ENCODE measurements around the gene RBPJL.
"Not testable (repeated sequence)": the region's sequence is repeated elsewhere in the genome, so short reads cannot be mapped to it uniquely, and the experiment has no call there.

The RBPJL gene

DNA sequence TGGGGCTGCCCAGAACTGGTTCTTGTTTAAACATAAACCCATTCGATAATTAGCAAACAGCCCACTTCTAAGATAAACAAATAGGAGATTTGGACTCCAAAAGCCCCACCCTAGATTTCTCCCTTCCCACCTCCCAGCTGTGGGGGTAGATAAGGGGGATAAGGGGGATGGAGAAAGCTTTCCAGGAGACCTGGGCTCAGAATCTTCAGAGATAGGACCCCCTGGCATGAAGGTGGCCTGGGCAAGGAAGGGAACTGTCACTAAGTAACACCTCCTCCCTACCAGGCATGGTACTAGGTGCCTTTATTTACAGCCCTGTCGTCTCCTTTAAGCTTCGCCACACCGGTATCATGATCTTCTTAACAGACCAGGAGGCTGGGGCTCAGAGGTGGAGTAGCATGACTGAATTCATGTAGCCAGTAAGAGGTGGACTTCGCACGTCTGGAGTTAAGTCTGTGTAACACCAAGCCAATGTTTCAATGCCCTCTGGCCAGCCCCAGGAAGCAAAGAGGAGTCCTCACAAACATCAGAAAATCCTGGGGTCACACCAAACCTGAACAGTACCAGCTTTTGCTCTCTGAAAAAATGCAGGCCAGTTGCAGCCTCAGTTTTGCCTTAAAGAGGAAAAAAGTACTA lies 37.0 kb downstream of the RBPJL start:
- DNase-seq: no peak

DNA sequence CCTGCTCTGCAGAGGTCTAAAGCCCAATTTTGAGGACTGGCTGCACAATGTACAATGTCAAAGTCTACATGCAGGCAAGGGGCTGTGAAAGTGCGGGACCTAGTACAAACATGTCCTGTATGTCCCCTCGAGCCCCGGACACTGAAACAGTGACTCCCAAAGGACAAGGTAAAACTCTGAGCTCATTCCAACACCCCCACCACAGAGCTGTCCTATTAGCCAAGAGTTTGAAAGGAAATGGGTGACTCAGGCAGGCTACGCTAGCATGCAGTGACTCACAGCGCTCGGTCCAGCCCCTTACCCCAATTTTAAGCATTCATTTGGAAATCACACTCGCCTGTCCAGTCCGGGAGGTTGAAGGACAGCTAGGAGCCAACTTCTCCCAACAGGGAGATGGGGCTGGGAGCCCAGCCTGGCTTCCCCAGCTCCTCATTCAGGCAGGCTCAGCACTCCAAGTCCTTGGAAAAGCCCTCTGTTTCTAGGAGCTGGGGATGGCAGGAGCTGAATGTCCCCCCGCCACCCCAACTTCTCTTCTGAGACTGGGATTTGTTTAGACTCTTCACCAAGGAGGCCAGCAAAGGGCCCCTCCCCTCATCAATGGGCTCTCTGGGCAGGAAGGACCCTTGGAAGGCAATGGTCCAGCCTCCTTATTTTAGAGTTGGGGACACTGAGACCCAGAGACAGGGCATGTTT lies 37.7 kb downstream of the RBPJL start:
- no peak for DNase-seq

DNA sequence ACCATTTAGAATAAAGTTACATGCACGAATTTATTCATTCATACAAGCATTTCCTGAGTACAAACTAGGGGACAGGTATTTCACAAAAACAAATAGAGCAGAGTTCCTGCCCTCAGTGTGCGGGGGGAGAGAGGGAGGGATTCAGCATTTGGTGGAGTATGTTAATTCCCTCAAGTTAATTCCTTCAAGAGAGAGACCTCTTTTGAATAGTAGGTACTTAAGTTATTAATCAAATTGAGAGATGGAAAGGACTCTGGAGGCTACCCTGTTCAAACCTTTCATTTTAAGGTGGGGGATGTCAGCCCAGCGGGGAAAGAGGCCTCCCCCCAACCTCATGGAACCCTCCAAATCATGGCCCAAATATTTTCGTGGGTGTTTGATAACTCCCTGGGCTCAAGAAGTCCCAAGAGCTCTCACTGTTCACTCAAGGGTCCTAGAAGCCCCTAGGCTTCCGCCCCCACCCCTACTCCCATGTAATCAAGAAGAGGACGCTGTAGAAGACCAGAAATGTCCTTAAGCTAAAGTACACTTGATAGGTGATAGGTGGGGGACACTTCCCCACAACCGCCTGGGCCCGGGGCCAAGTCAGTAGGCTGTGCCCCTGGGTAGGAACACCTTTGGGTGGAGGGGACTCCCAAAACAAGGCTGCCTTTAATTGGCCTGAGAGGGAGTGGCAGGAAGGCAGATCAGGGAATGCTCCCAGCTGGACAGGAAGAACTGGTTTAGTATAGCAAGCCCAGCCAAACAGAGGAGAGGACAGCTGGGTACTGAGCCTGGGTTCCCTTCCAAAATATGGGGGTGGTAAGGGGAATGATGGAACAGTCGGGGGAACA lies 38.7 kb downstream of the RBPJL start:
- no peak for DNase-seq

DNA sequence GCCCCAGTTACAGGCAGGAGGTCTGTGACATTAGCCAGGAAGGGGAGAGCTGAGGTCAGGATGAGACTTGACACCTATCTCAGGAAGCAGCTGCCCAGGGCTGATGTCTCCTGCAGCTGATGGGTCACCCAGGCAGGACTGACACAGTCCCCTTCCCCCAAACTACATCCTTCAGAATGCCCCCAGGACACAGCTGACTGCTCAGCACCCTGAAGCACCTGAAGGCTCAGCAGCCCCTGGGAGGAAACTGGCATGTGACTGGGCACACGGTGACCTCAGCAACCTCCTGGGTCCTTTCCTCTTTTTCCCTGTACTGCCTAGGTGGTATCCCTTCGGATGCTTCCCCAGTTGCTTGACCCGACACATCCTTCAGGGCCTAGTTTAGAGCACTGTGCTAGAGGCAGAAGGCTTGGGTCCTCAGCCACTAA lies 39.7 kb downstream of the RBPJL start:
- no peak for DNase-seq

DNA sequence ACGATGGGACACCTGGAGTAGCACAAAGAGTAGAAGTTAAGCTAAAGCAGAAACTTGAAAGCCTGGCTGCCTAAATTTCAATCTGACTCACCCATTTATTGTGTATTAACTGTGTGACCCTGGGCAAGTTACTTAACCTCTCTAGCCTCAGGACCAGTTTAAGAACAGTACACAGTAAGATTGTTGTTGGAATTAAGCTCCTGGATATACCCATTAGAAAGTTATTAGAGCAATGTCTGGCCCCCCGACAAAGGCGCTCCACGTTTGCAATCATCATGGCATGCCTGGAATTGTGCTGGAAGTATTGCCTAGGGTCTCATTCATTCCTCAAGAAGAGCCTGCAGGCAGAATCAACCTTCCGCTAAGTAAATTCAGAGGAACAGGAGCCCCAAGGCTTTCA lies 40.2 kb downstream of the RBPJL start:
- DNase-seq: no peak

DNA sequence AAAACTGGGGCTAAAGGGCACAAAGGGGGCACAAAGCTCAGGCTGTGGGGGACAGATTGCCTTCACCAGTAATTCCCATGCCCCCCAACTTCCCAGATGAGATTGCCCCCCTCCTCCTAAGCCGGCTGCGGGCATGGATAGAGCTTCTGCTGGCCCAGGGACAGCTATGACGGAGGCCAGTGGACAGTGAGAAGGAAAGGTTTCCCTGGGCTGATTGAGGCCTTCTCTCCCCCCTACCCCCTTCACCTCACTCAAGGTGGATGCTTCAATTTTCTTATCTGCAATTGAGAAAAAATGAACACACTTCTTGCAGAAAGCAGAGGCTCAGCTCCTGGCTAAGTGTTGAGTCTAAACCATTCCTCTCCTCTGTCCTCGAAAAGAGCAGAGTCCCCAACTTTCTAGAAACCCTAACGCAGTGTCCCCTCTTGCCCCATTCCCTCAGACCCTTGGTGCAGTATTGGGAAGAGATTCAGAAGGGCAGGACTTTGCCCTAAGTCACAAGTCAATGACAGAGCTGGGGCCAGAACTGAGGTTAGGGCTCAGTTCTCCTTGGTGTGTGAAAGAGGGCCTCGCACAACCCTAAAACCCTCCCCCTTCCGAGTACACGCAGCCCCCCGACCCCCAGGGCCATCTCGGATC lies 40.8 kb downstream of the RBPJL start:
- DNase-seq: no peak

DNA sequence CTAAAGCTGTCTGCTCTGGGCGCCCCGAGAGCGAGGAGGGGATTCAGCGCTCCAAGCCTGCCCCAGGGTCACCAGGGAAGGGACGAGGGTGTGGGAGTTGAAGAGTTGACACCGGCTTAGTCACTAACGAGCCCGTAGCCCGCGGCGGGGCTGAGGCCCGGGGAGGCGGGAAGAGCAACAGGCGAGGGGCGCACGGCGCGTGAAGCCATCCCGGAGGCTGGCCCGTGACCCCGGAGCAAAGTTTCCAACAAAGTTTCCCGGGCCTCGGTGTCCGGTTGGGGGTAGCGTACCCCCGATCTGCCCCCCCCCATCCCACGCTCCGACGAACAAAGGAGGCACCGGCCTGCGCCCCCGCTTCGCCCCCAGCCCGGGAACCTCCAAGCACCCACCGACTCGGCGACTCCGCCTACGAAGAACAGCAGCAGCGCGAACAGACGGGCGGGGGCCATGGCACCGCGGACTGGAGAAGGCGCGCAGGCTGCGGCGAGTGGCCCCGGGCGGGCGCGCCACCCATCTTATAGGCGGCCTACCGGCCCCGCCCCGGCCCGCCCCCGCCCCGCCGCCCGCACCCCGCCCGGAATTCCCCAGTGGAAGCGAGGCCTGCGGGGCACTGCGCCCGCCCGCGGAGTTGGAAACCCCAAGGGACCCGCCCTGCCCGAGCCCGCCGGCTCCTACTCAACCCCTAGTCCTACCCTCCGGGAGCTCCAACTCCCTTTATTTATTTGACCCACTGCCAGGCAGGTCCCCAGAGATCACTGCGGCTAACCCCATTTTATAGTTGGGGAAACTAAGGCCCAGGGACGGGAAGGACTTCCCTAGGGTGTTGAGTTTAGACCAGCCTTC lies 41.5 kb downstream of the RBPJL start, which contains the start of gene SDC4:
TSS of gene SDC4 (minus strand) at position 489 of the 843 bp plus-strand sequence. CDS start at position 449, 40 bp downstream.
- peak; percentile 44 for DNase-seq

DNA sequence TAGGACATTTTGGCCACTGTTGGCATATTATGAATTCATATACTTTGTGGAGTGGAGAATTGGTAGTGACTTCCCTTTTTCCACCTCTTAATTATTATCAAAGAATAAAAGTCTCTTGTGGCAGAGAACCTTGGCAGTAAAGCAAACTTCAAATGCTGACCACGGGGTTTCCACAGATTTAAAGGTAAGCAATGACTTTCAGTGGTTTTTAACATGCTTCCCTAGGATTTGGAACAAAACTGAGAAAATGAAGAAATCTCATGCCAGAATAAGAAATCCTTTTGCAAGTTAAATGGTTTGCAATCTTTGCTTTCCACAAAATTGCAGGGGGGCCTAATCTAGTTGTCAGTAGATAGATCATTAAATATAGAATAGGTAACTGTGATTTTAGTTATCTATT lies 43.6 kb downstream of the RBPJL start:
- no peak for DNase-seq

DNA sequence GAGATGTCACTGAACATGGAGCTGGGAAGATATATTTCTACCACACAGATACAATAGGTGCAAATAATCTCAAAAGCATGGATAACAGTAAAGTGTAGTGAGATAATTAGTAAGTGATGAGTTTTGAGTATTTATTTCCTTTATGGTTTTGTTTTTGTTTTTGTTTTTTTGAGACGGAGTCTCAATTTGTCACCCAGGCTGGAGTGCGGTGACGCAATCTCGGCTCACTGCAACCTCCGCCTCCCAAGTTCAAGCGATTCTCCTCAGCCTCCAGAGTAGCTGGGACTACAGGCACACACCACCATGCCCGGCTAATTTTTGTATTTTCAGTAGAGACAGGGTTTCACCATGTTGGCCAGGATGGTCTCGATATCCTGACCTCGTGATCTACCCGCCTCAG lies 44.2 kb downstream of the RBPJL start:
- not testable (repeated sequence) for DNase-seq

DNA sequence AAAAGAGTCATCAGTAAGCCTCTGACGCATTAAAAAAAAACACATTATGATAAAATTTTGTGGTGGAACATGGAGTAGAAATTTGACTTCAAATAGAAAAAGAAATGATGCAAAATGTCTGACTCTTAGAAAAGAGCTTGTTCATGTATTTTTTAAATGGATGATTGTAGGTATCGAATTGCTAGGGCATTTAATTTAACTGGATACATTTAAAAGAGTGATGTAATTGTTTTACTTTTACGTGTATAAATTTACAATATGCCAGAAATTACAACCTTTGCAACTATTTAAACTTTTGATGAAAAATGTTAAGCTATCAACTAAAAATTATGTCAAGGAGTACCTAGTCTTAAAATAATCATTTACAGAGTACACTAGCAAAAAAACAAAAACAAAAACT lies 46.1 kb downstream of the RBPJL start:
- DNase-seq: no peak

DNA sequence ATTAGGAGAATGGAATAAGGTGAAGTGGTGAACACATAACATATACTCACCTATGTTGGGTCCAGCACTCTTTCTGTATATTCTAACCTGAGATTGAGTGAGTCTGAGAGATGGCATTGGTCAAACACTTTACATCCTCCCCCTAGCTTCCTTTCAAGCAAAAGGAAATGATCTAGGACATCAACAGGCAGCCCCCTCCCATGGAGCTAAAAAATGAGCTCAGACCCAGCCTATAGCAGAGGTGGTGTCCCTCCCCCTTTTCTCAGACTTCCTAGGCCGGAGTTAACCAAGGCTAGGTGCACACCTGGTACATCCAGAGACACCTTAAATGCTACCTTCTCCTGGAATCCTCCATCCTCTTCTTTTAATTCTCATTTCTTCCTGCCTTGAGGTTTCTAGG lies 47.1 kb downstream of the RBPJL start:
- no peak for DNase-seq

DNA sequence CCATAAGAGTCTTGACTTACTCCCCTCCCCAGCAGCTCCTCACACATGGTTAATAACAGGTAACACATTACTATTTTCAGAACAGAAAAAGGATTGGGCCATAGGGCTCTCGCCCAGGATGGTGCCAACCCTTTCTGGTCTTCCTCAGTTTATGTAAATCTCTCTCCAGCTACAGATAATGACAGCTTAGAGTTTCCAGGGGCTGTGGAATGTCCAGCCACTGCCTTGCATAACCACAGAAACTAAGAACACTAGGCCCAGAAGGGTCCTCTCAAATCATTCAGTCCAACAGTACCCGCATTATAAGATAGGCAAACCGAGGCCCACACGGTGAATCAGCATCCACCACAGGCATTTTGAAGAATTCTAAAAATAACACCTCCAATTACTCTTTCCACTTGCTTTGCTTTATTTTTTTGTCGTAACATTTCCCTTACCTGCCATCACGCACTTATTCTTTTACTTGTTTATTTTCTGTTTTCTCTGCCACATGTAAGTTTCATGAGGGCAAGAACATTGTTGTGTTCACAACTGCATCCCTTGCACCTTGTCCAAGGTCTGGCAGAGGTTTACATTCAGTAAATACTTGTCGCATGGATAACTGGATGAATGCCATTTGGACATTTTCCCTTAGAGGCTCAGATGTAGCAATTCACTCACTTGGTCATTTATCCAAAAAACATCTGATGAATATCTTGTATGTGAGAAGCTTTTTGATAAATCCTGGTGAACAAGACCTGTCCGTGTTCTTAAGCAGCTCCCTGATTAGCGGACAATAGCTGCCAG lies 48.0 kb downstream of the RBPJL start:
- no peak for DNase-seq

DNA sequence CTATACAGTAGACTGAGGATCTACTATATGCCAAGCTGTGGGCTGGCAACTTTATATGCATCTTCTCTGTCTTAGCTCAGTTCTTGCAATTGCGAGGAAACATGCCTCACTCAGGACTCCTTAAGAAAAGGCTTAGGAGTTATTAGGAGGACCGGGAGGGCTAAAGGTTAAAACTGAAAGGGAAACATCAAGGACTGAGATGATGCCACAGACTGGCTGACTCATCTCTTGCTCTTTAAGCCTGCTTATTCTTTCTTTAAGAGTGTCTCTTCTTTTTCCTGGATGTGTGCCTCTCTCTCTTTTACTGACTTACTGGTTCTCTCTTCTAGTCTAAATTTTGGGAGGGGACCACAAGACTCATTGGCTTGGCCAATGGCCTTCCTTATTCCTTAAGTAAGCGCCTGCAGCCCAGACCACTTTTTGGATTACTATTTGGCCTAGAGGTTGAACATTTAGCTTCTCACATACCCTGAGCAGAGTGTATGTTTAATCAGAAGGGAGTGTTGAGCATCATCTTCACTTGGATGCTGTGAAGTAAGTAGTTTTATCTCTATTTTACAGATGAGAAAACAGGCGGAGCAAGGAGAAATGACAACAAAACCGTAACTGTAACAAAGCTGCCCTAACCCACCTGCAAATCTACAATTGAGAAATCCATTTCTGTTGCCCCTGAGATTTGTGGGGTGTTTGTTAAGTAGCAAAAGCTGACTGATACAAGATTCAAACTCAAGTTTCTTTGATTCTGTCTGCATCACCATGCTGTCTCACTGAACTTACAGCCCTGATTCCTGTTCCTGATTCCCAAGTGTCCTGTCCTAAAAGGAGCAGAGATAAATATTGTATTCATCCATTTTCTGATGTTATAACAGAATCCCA lies 48.8 kb downstream of the RBPJL start:
- DNase-seq: no peak

DNA sequence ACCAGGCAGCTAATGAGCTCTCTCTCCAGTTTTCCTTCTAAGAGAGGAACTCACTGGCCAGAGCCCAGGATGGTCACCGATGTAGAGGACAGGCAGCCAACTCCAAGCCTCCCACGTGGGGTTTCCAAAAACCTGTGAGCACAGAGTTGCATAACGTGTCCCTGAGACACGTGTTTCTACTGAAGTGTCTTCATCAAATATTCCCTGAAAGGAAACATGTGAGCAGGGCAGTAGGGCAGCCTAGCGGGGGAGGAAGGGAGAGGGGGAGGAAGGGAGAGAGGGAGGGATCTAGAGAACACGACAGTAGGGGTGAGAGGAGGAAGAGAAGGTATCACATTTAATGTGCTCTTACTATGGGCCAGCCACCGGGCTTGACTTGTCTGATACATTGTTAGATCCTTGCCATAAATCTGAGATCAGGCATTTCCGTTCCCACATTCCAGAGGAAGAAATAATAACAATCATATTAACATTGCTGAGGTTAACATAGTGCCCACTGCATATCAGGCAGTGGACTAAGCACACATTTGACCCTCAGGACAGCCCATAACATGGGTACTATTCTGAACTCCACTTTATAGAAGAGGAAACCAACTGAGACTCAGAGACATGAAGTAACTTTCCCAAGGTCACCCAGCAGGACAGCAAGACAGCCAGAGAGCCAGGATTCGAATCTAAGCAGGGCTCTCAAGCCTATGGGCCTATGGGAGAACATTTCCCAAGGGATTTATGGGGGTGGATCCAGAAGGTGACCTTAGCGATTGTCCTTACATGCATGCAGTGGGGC lies 51.8 kb downstream of the RBPJL start:
- DNase-seq: no peak

DNA sequence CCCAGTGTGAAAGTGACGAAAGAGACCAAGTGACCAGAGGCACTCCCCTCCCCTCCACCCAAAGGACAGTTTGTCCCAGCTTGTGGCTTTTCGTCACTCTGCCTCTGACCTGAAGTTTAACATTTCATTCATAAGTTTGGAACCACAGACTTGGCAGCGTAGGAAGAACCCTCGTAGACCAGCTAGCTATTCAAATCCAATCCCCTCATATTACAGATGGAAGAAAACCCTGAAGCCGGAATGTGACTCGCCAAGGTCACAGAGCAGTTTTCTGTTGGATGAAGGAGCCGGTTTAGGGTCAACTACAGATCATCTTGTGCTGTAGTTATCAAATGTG lies 52.4 kb downstream of the RBPJL start:
- no peak for DNase-seq

DNA sequence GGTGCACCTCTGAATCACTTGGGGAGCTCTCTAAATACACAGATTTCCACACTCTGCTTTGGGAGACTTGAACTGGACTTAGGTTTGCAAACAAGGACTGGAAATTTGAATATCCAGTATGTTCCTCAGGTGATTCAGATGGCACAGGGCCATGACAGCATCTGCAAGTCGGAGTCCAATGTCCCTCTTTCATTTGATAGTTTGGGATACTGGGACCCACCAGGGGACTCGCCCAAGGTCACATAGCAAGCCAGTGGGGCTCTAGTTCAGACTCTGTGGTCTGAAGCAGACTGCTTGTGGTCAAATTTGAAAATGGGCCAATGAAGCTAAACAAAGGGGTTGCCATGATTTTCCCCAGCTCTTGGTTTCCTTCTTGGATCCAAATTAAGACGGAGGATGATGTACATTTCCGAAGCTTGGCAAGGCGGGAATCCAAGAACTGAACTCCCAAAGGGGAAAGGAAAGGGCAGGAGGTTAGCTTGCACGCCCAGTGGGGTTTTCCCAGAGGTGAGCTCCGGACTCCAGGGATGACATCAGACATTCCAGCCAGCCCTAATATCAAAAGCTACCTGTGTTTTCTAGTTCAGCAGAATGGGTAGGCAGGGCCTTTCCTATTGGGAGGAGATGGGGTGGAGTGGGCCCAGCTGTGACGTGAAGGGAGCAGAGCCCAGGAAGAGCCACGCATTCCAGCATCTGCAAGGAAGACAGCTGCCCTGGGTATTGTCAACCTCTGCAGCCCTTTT lies 52.9 kb downstream of the RBPJL start:
- no peak for DNase-seq

DNA sequence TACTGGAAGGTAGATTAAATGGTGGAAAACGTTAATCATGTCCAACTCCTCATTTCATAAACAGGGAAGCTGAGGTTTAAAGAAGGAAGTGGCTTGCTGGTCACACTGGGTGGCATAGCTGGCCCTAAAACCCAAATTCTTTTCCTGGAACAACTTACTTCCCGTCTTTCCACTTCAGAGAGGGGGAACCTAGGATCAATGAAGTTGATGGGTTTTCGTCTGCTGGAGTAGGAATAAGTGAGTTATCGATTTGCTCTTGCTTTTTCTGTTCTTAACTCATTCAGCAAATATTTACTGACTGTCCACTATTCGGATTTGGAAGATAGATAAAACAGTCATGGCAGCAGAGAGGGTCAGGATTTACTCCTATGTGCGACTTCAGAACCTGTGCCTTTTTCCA lies 55.2 kb downstream of the RBPJL start:
- DNase-seq: no peak

DNA sequence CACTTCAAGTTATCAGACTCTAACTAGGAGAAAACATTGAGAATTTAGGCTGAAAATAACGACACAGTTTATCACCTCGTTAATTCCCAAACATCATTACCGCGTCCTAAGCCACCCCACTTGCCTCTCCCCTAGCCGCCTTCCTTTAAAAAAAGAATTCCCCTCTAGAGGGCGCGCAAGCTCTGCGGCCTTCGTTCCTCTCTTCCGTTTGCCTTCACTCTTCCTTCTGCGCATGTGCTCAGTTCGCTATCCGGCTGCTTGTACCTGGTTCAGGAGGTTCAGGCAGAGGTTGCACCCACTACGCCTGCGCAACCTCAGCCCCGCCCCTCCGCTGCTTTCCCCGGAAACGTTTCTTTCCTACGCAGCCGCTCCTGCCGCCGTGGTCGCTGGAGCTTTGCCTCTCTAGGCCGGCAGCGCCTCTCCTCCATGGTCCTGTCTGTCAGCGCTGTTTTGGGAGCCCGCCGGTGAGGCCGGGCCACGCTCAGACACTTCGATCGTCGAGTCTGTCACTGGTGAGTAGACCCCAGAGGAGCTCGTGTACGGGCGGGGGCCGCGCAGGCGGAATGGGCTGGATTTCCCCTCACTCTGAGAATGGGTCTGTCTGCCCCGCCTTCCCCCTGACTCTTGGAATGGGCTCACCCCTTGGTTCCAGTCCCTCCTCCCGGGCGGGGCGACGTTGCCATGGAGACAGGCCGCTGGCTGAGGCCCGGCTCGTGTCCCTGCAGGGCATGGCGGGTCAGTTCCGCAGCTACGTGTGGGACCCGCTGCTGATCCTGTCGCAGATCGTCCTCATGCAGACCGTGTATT lies 56.4 kb downstream of the RBPJL start, which contains the start of gene SYS1:
TSS of gene SYS1 (plus strand) at position 353 of the 807 bp plus-strand sequence. CDS start at position 729, 376 bp downstream.
- DNase-seq: peak; percentile 97

All from activated effector memory CD4-positive, alpha-beta T cell treated with Interleukin-2 at 50 U/mL for 16 hours (primary cell).